GM18505 (cell line): ENCODE results near the gene RALGAPB.

Source experiments
- ATAC-seq: cut with Tn5 transposase; IDR thresholded peaks from one replicate; pipeline ENCODE4 v1.9.1; 2021; ENCODE audit not compliant: unreplicated experiment
- POLR2A ChIP-seq: IDR thresholded peaks from 4 replicates; pipeline ENCODE4 v1.6.1; 2011; ENCODE audit warnings: borderline replicate concordance; ENCODE audit not compliant: insufficient read depth, insufficient read length; ENCODE audit errors: extremely low read depth

The RALGAPB gene

GRCh38 chr20:38531021-38531420 lies 58.4 kb downstream of the RALGAPB start:
- TF ChIP-seq POLR2A: no peak
- no peak for ATAC-seq

- no peak for TF ChIP-seq POLR2A
- no peak for ATAC-seq
Measured at GRCh38 chr20:38534756-38535155, 62.1 kb downstream of the RALGAPB start.

GRCh38 chr20:38536310-38536709 lies 63.7 kb downstream of the RALGAPB start:
- TF ChIP-seq POLR2A: no peak
- ATAC-seq: no peak

DNA sequence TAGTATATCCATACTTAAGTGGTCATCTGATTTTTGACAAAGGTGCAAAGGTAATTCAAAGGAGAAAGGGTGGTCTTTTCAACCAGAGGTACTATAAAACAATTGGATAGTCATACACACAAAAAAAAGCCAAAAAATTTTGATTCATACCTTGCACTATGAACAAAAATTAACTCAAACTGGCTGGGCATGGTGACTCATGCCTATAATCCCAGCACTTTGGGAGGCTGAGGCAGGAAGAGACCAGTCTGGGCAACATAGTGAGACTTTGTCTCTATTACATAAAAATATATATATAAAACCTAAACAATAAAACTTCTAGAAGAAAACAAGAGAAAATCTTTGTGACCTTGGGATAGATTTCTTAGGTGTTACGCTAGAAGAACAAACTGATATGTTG lies 64.5 kb downstream of the RALGAPB start:
- TF ChIP-seq POLR2A: no peak
- ATAC-seq: no peak

- no peak for ATAC-seq
- no peak for TF ChIP-seq POLR2A
Measured at GRCh38 chr20:38538789-38539188, 66.1 kb downstream of the RALGAPB start.

DNA sequence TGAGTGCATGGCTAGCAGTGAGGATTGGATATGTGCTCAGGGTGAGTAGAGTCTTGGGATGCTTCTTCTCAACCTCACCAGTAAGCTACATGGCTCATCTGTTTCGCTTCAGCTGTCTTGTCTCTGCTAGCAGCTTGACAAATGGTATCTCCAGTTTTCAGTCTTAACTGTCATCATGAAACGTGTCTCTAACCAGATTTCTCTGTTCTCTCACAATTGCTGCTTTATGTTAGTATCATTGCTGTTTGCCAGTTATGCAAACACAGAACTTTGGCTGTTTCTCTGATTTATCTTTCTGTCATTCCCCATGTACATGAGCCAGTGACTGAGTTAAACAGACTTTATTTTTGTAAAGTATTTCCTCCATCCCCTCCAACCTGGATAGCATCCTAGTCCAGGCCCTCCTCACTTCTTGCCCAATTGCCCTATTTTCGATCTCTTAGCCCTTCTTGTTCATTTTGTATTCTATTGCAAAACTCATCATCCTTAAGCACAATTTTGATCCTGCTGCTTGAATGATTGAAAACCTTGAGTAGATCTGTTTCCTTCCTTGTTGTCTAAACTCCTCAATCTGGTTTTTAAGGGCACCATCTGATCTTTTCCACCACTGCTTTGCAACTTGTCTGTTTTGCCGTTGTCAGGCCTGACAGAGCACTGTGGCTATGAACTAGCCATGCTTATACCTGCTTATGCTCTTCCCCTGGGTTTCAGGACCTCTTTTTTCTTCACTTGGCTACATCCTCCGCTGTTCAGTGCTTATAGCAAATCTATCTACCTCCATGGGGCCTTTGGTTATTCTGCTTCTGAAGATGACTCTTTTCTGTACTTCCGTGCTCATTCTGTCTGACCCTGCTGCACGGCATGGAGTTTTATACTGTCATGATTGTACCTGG lies 70.6 kb downstream of the RALGAPB start:
- no peak for ATAC-seq
- TF ChIP-seq POLR2A: no peak

GRCh38 chr20:38545771-38546170 lies 73.1 kb downstream of the RALGAPB start:
- TF ChIP-seq POLR2A: no peak
- no peak for ATAC-seq

DNA sequence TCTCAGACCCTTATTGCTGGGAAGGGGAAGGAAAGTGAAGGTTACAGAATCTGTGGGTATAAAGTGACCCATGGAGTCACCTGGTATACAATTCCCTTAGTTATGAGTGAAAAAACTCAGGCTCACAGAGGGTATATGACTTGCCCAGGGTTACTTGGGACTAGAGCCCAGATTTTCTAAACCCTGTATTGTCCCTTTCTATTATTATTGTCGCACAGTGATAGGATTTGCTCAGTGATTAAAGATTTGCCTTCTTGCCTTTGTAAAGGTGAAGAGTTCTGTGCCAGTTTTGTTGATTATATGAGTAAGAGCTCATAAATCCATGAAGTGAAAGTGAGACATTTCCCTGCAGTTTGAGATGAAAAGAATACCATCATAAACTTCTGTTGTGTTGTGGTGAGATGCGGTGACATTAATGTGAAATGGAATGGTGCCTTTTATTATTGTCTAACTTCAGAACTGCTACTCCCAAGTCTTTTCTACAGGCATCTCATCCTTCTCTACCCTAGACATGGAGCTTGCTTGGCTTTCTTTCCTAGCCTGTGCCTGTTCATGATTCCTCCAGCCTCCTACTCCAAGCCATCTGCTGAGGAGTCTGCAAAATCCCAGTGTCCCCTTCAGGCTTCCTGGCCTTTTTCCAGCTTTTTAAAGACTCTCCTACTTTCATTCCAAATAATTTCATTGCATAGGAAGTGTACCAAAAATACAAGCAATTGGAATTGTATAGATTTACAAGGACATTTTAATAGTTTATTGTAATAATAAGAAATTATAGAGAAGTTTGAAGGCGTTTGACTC lies 74.8 kb downstream of the RALGAPB start:
- no peak for ATAC-seq
- no peak for TF ChIP-seq POLR2A

DNA sequence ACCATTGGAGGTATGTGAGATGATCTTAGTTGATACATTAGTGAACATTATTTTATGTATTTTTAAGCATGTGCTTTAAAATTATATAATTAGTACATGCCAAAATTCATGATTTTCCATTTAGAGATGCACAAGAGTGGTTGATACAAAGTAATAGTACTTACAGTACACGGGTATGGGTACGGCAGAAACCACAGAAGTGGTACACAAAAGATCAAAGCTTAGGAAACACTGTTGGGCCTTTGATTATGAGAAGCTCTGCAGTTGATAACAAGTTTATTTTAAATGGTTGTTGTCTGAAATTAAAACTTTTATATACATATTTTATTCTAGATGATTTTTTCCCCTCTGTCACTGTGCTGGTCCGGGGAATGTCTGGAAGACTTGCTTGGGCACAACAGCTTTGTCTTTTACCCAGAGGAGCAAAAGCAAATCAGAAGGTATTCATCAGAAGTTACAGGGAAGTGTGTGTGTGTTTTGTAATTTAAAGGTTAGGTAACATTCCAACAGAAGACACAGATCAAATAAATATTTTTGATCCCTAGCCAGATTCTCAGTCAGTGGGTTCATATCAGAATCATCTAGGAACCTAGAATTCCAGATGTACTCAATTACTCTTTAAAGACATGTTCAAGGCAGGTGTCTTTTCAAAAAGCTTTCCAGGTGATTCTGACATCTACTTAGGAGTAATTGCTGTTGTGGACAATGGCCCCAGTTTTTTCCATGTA lies 75.9 kb downstream of the RALGAPB start:
- ATAC-seq: no peak
- TF ChIP-seq POLR2A: no peak

- TF ChIP-seq POLR2A: no peak
- no peak for ATAC-seq
Measured at GRCh38 chr20:38550274-38550673, 77.6 kb downstream of the RALGAPB start.

DNA sequence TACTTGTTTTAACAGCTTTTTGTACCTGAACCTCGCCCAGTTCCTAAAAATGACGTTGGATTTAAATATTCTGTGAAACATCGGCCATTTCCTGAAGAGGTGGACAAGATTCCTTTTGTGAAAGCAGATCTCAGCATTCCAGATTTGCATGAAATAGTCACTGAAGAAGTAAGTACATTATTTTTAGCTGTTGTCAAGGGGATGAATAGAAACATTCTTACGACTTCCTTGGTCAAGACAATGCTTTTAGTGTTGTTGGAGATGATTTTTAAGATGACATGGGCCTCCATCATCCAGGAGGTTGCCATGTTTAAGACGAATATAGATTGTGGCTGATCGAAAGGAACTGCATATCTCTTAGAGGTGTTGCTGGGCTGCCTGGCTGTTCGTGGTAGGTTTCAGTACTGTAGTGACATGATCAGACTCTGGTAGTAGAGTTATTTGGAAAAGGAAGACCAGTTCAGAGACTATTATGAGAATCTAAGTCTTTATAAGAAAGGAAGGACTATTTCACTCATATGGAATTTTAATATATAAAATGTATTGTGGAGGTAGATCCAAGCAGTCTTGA lies 78.5 kb downstream of the RALGAPB start:
- TF ChIP-seq POLR2A: no peak
- ATAC-seq: no peak

GRCh38 chr20:38554986-38555385 lies 82.3 kb downstream of the RALGAPB start:
- no peak for ATAC-seq
- no peak for TF ChIP-seq POLR2A

- ATAC-seq: no peak
- no peak for TF ChIP-seq POLR2A
Measured at GRCh38 chr20:38555395-38555794, 82.8 kb downstream of the RALGAPB start.

DNA sequence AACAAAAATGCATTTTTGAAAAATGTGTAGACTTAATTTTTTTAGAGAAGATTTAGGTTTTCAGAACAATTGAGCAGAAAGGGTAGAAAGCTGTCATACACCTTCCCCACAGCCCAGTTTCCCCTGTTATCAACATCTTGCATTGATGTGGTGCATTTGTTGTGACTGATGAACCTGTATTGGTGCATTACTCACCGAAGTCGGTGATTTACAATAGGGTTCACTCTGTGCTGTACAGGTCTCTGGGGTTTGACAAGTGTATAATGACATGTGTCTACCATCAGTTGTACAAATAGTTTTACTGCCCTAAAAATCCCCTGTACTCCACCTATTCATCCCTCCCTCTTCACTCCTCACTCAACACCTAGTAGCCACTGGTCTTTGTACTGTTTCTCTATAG lies 84.5 kb downstream of the RALGAPB start:
- ATAC-seq: no peak
- TF ChIP-seq POLR2A: no peak
